GM21528 (cell line): ENCODE measurements around the gene ANKRD44.
"Not testable (repeated sequence)": the region's sequence is repeated elsewhere in the genome, so short reads cannot be mapped to it uniquely, and the experiment has no call there.

Experiments used
- ATAC-seq: cut with Tn5 transposase; IDR thresholded peaks from one replicate; pipeline ENCODE4 v1.9.1; 2021; ENCODE audit warnings: mild to moderate bottlenecking, moderate library complexity; ENCODE audit not compliant: unreplicated experiment, low FRiP score

The ANKRD44 gene

GRCh38 chr2:197242719-197243118 lies 67.9 kb downstream of the ANKRD44 start:
- no peak for ATAC-seq

- ATAC-seq = no peak
These were observed 69.0 kb downstream of the ANKRD44 start for GRCh38 chr2:197241596-197241995.

GRCh38 chr2:197241153-197241552 lies 69.4 kb downstream of the ANKRD44 start:
- no peak for ATAC-seq

- ATAC-seq = no peak
These were observed 70.0 kb downstream of the ANKRD44 start for GRCh38 chr2:197240421-197241041.

- ATAC-seq = not testable (repeated sequence)
These were observed 70.6 kb downstream of the ANKRD44 start for GRCh38 chr2:197240018-197240417.

GRCh38 chr2:197239434-197239833 lies 71.1 kb downstream of the ANKRD44 start:
- ATAC-seq = peak; percentile 72

GRCh38 chr2:197238043-197238365 lies 72.6 kb downstream of the ANKRD44 start:
- ATAC-seq = no peak

GRCh38 chr2:197237291-197238042 lies 73.1 kb downstream of the ANKRD44 start:
- ATAC-seq = no peak

- no peak for ATAC-seq
These were observed 73.8 kb downstream of the ANKRD44 start for GRCh38 chr2:197236816-197237215.

GRCh38 chr2:197236159-197236558 lies 74.4 kb downstream of the ANKRD44 start:
- ATAC-seq = no peak

GRCh38 chr2:197235711-197236110 lies 74.9 kb downstream of the ANKRD44 start:
- ATAC-seq = no peak

GRCh38 chr2:197234671-197235191 lies 75.8 kb downstream of the ANKRD44 start:
- no peak for ATAC-seq

GRCh38 chr2:197233473-197233872 lies 77.1 kb downstream of the ANKRD44 start:
- ATAC-seq = no peak

- no peak for ATAC-seq
These were observed 78.6 kb downstream of the ANKRD44 start for GRCh38 chr2:197232010-197232409.

GRCh38 chr2:197229509-197230443 lies 80.8 kb downstream of the ANKRD44 start:
- ATAC-seq = no peak

- no peak for ATAC-seq
These were observed 87.1 kb downstream of the ANKRD44 start for GRCh38 chr2:197223451-197223850.

- no peak for ATAC-seq
These were observed 90.9 kb downstream of the ANKRD44 start for GRCh38 chr2:197219636-197220035.

GRCh38 chr2:197217541-197217940 lies 93.0 kb downstream of the ANKRD44 start:
- ATAC-seq = no peak

GRCh38 chr2:197216361-197216979 lies 94.1 kb downstream of the ANKRD44 start:
- peak; percentile 62 for ATAC-seq

- peak; percentile 39 for ATAC-seq
These were observed 94.7 kb downstream of the ANKRD44 start for GRCh38 chr2:197215748-197216360.
